GM23338 (cell line): ENCODE measurements around the gene MMS19. TPM values are rescaled to one million over a fixed set of nuclear protein-coding genes. Genes with fewer than 3 reads are reported as not detected.

Experiments used
- ATAC-seq: fragments of 200-7000 bp; cut with Tn5 transposase; 3 replicates; pipeline ENCODE4 v1.9.1; 2020
- DNase-seq: peaks from one replicate; pipeline ENCODE4 v3.0.0-alpha.2; 2015; ENCODE audit warnings: low spot score
- H2AFZ ChIP-seq: fragments of 200-600 bp; sonication (generic); 2 replicates; pipeline ENCODE4 v1.8.0; 2016; ENCODE audit warnings: antibody characterized with exemption, mild to moderate bottlenecking, moderate library complexity
- H3F3A ChIP-seq: fragments of 200-600 bp; sonication (generic); replicated peaks from 2 replicates; pipeline ENCODE4 v1.8.0; 2017; ENCODE audit warnings: antibody characterized with exemption, mixed run types, low read depth
- H3K27ac ChIP-seq: fragments of 200-600 bp; sonication (generic); 2 replicates; pipeline ENCODE4 v1.6.1; 2016; ENCODE audit warnings: low read depth
- H3K27me3 ChIP-seq: fragments of 200-600 bp; sonication (generic); 2 replicates; pipeline ENCODE4 v1.8.0; 2016; ENCODE audit warnings: mild to moderate bottlenecking, mixed run types, moderate library complexity; ENCODE audit not compliant: insufficient read depth
- H3K36me3 ChIP-seq: fragments of 200-600 bp; sonication (generic); 2 replicates; pipeline ENCODE4 v1.8.0; 2016; ENCODE audit warnings: mild to moderate bottlenecking; ENCODE audit not compliant: insufficient read depth
- H3K4me1 ChIP-seq: fragments of 200-600 bp; sonication (generic); 2 replicates; pipeline ENCODE4 v1.8.0; 2016; ENCODE audit warnings: mild to moderate bottlenecking, moderate library complexity; ENCODE audit not compliant: insufficient read depth
- H3K4me2 ChIP-seq: fragments of 200-600 bp; sonication (generic); 2 replicates; pipeline ENCODE4 v1.7.1; 2017; ENCODE audit warnings: mixed run types
- H3K4me3 ChIP-seq: fragments of 200-600 bp; sonication (generic); 2 replicates; pipeline ENCODE4 v1.6.1; 2016; ENCODE audit warnings: mixed run types
- H3K79me2 ChIP-seq: fragments of 200-600 bp; sonication (generic); replicated peaks from 2 replicates; pipeline ENCODE4 v1.8.0; 2017; ENCODE audit warnings: mild to moderate bottlenecking; ENCODE audit not compliant: insufficient read depth
- H3K9me2 ChIP-seq: fragments of 200-600 bp; sonication (generic); 2 replicates; pipeline ENCODE4 v1.8.0; 2017; ENCODE audit not compliant: insufficient read depth
- H4K20me1 ChIP-seq: fragments of 200-600 bp; sonication (generic); replicated peaks from 2 replicates; pipeline ENCODE4 v1.8.0; 2017; ENCODE audit warnings: mild to moderate bottlenecking; ENCODE audit not compliant: insufficient read depth
- H3K27ac Mint-ChIP-seq: 2 replicates; pipeline ENCODE4 v1.8.0; 2020; ENCODE audit warnings: inconsistent platforms, mild to moderate bottlenecking, moderate library complexity, mixed read lengths
- H3K27me3 Mint-ChIP-seq: 3 replicates; pipeline ENCODE4 v1.8.0; 2022; ENCODE audit warnings: low read depth, mild to moderate bottlenecking, moderate library complexity, mixed read lengths, inconsistent platforms; ENCODE audit not compliant: insufficient read depth, poor library complexity
- H3K36me3 Mint-ChIP-seq: 3 replicates; pipeline ENCODE4 v1.8.0; 2021; ENCODE audit warnings: low read depth, mild to moderate bottlenecking, inconsistent platforms, moderate library complexity, mixed read lengths
- H3K4me1 Mint-ChIP-seq: 3 replicates; pipeline ENCODE4 v1.8.0; 2020; ENCODE audit warnings: mild to moderate bottlenecking, inconsistent platforms, mixed read lengths
- H3K4me3 Mint-ChIP-seq: 3 replicates; pipeline ENCODE4 v1.8.0; 2021; ENCODE audit warnings: moderate library complexity, mild to moderate bottlenecking, inconsistent platforms, mixed read lengths
- H3K9me3 Mint-ChIP-seq: 3 replicates; pipeline ENCODE4 v1.8.0; 2020; ENCODE audit warnings: moderate library complexity, mild to moderate bottlenecking, inconsistent platforms, mixed read lengths
- CREB1 ChIP-seq: fragments of 250-450 bp; sonication (Bioruptor Pico); IDR thresholded peaks from 2 replicates; pipeline ENCODE4 v1.5.0; 2020; ENCODE audit warnings: low read depth, mild to moderate bottlenecking, moderate library complexity
- EZH2 ChIP-seq: fragments of 200-600 bp; sonication (generic); IDR thresholded peaks from one replicate; pipeline ENCODE4 v1.8.0; 2017; ENCODE audit warnings: antibody characterized with exemption, mild to moderate bottlenecking, low read depth; ENCODE audit not compliant: unreplicated experiment
- EZH2phosphoT487 ChIP-seq: fragments of 200-600 bp; sonication (generic); IDR thresholded peaks from one replicate; pipeline ENCODE4 v1.8.1; 2018; ENCODE audit warnings: antibody characterized with exemption; ENCODE audit not compliant: unreplicated experiment
- JUNB ChIP-seq: IDR thresholded peaks from one replicate; pipeline ENCODE4 v1.6.1; 2016; ENCODE audit warnings: antibody characterized with exemption; ENCODE audit not compliant: unreplicated experiment
- NANOG ChIP-seq: IDR thresholded peaks from 2 replicates; pipeline ENCODE4 v1.6.1; 2016; ENCODE audit warnings: antibody characterized with exemption, borderline replicate concordance
- POLR2AphosphoS5 ChIP-seq: IDR thresholded peaks from 2 replicates; pipeline ENCODE4 v1.6.1; 2016; ENCODE audit warnings: antibody characterized with exemption, low read depth
- REST ChIP-seq: IDR thresholded peaks from one replicate; pipeline ENCODE4 v1.6.1; 2018; ENCODE audit warnings: antibody characterized with exemption; ENCODE audit not compliant: unreplicated experiment
- STAT1 ChIP-seq: IDR thresholded peaks from one replicate; pipeline ENCODE4 v1.6.1; 2016; ENCODE audit warnings: antibody characterized with exemption; ENCODE audit not compliant: unreplicated experiment
- ZNF114 ChIP-seq: fragments of 250-450 bp; sonication (Bioruptor Pico); IDR thresholded peaks from 2 replicates; pipeline ENCODE4 v1.5.0; 2020; ENCODE audit warnings: mild to moderate bottlenecking, moderate library complexity
- ZNF331 ChIP-seq: fragments of 250-450 bp; sonication (Bioruptor Pico); IDR thresholded peaks from 2 replicates; pipeline ENCODE4 v1.5.0; 2020; ENCODE audit warnings: low read depth, mild to moderate bottlenecking, moderate library complexity
- ZNF462 ChIP-seq: fragments of 250-450 bp; sonication (Bioruptor Pico); IDR thresholded peaks from 2 replicates; pipeline ENCODE4 v1.5.0; 2020; ENCODE audit warnings: mild to moderate bottlenecking, moderate library complexity
- polyA plus RNA-seq: library from polyadenylated mRNA; unstranded; fragments of >200 nt; fragmentation: Nextera tagmentation; extraction: Ambion mirVana; gene quantifications from 2 replicates; pipeline ENCODE4 v1.2.1, GENCODE V29; 2016
- total RNA-seq: library from RNA; depleted of rRNA; stranded (reverse); fragments of >200 nt; shearing (Covaris generic); gene quantifications from 2 replicates; pipeline ENCODE4 v1.2.3, GENCODE V29; 2014
- TF ChIP-seq, protein P1 (sequence below), 2 experiments: fragments of 200-600 bp in 1 of 2; sonication (generic) in 1 of 2; conservative IDR thresholded peaks; 2 replicates each; pipeline versions ENCODE4 v1.5.1 to v1.6.1; 2016 to 2017; ENCODE audit warnings: antibody characterized with exemption in 2 of 2, low read depth in 2 of 2, mild to moderate bottlenecking in 2 of 2, moderate library complexity in 1 of 2
- TF ChIP-seq, protein P2 (sequence below): IDR thresholded peaks from 2 replicates; pipeline ENCODE4 v1.6.1; 2016; ENCODE audit warnings: antibody characterized with exemption

Gene MMS19
- total and polyA plus RNA-seq, 2 experiments from 2014 or later, result 81.5 to 252 TPM

DNA sequence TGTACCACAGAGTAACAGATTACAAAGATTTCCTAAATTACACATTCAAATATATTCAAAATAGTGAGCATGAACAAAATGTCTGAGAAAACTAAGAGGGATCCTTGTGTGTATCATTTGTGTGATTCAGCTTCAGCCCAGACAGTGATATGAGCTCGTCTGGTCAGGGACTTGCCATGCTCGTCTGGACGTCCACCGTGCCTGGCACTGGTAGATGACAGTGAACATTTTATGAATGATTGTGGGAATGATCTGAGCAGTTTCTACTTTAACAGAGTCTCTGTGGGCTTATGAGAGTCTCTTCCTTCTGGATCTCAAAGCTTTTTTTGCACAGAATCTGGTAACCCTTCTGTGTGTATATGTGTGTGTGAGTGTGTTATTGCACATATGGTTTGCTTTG, 40.2 kb upstream of the MMS19 start:
- 0 out of 2 replicates have a peak, but pooled peaks cover 7% of the 10 kb centered on the region for H3F3A ChIP-seq
- H3K9me2 ChIP-seq, result no peaks in the 10 kb centered on the region
- Mint-ChIP-seq H3K4me1 (peaks cover 29% of the 10 kb centered on the region), H3K9me3 (no peaks in the 10 kb centered on the region; the same call in 2 of the 3 replicates), H3K27ac (0 out of 2 replicates have a peak overlapping the region, but pooled peaks have one; percentile 7), H3K36me3 (no peaks in the 10 kb centered on the region), H3K4me3 (no peak overlapping the region), H3K27me3 (peaks cover 9% of the 10 kb centered on the region)
- no peak overlapping the region for H2AFZ ChIP-seq
- H3K4me1 ChIP-seq, result peaks cover 19% of the 10 kb centered on the region
- no peaks in the 10 kb centered on the region; the same call in 1 of the 2 replicates for H4K20me1 ChIP-seq
- no peak for ATAC-seq
- no peaks in the 10 kb centered on the region for H3K36me3 ChIP-seq
- H3K4me2 ChIP-seq, result no peak overlapping the region
- DNase-seq, result no peak
- no peaks in the 10 kb centered on the region for H3K27me3 ChIP-seq
- TF ChIP-seq EZH2, result no peak
- TF ChIP-seq, protein P1, sequence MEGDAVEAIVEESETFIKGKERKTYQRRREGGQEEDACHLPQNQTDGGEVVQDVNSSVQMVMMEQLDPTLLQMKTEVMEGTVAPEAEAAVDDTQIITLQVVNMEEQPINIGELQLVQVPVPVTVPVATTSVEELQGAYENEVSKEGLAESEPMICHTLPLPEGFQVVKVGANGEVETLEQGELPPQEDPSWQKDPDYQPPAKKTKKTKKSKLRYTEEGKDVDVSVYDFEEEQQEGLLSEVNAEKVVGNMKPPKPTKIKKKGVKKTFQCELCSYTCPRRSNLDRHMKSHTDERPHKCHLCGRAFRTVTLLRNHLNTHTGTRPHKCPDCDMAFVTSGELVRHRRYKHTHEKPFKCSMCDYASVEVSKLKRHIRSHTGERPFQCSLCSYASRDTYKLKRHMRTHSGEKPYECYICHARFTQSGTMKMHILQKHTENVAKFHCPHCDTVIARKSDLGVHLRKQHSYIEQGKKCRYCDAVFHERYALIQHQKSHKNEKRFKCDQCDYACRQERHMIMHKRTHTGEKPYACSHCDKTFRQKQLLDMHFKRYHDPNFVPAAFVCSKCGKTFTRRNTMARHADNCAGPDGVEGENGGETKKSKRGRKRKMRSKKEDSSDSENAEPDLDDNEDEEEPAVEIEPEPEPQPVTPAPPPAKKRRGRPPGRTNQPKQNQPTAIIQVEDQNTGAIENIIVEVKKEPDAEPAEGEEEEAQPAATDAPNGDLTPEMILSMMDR (conservative IDR thresholded peaks at IDR 0.05; ENCODE audit: low read depth in 2 of 2), result no peak
- TF ChIP-seq ZNF114 (CRISPR knock-in tag), result no peak
- no peak for TF ChIP-seq STAT1
- no peak for TF ChIP-seq ZNF462 (CRISPR knock-in tag)
- TF ChIP-seq ZNF331 (CRISPR knock-in tag), result no peak
- no peak for TF ChIP-seq POLR2AphosphoS5
- TF ChIP-seq, protein P2, sequence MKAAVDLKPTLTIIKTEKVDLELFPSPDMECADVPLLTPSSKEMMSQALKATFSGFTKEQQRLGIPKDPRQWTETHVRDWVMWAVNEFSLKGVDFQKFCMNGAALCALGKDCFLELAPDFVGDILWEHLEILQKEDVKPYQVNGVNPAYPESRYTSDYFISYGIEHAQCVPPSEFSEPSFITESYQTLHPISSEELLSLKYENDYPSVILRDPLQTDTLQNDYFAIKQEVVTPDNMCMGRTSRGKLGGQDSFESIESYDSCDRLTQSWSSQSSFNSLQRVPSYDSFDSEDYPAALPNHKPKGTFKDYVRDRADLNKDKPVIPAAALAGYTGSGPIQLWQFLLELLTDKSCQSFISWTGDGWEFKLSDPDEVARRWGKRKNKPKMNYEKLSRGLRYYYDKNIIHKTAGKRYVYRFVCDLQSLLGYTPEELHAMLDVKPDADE, result no peak
- no peak for TF ChIP-seq NANOG
- TF ChIP-seq EZH2phosphoT487, result no peak
- TF ChIP-seq REST, result no peak
- no peak for TF ChIP-seq JUNB
- no peak for TF ChIP-seq CREB1 (CRISPR knock-in tag)
- H3K27ac ChIP-seq, result no peak overlapping the region
- H3K79me2 ChIP-seq, result peaks cover 9% of the 10 kb centered on the region
- H3K4me3 ChIP-seq, result no peak overlapping the region
